ENCODE data around the gene ZFYVE27. TPM values are rescaled to one million over a fixed set of nuclear protein-coding genes. Genes with fewer than 3 reads are reported as not detected.
"Not testable (repeated sequence)": the region's sequence is repeated elsewhere in the genome, so short reads cannot be mapped to it uniquely, and the experiment has no call there.

ZFYVE27 gene
- total RNA-seq, result 10 to 100 TPM; 48.8 to 83.7 (median 55.0) TPM
- long read RNA-seq, donor 1, transcript ZFYVE27-203 (12 exons, 2,997 nt), result major isoform, 8 of 109 reads
- long read RNA-seq, donor 1, partial matches to known transcripts, result 5 of 109 reads
- long read RNA-seq, donor 1, other reads (novel, unspliced or antisense), result 92 of 109 reads
- long read RNA-seq, donor 2, transcript ZFYVE27-203 (12 exons, 2,997 nt), result major isoform, 8 of 52 reads
- long read RNA-seq, donor 2, partial matches to known transcripts, result 0 of 52 reads
- long read RNA-seq, donor 2, other reads (novel, unspliced or antisense), result 43 of 52 reads

GRCh38 chr10:97736902-97737769 is at the start of gene ZFYVE27:
TSS of gene ZFYVE27 (plus strand) at chr10:97737128. CDS start at chr10:97738478, 1,350 bp downstream.
- ATAC-seq (peak; percentile 95), DNase-seq (peak; percentile 98)
- H3K4me3 ChIP-seq, result peak within 1 kb of the TSS; percentile 99
- H3K36me3 ChIP-seq (ENCODE audit: low read depth), result no peaks in the 10 kb centered on the region
- H3K9me3 ChIP-seq, result no peaks in the 10 kb centered on the region
- intact Hi-C loops (cut with DNase I, micrococcal nuclease), result no loop called here
- no peak for TF ChIP-seq CTCF (IDR thresholded peaks at IDR 0.05)
- peaks cover 20% of the 10 kb centered on the region for H3K4me1 ChIP-seq (ENCODE audit: low read depth)

- DNase-seq, result no peak
- intact Hi-C loops (cut with DNase I, micrococcal nuclease), result no loop called here
- no peaks in the 10 kb centered on the region for H3K36me3 ChIP-seq (ENCODE audit: low read depth)
- no peak for TF ChIP-seq CTCF (IDR thresholded peaks at IDR 0.05)
- H3K4me3 ChIP-seq, result no peak overlapping the region
- peaks cover 27% of the 10 kb centered on the region for H3K4me1 ChIP-seq (ENCODE audit: low read depth)
- no peaks in the 10 kb centered on the region for H3K9me3 ChIP-seq
- ATAC-seq, result no peak
These were observed 48.8 kb upstream of the ZFYVE27 start for GRCh38 chr10:97687785-97688781.

GRCh38 chr10:97689559-97690020 is 47.3 kb upstream of the ZFYVE27 start:
- H3K4me1 ChIP-seq (ENCODE audit: low read depth), result peaks cover 15% of the 10 kb centered on the region
- no peak for DNase-seq
- ATAC-seq, result no peak
- intact Hi-C loops (cut with DNase I, micrococcal nuclease), result no loop called here
- TF ChIP-seq CTCF (IDR thresholded peaks at IDR 0.05), result no peak
- H3K4me3 ChIP-seq, result no peak overlapping the region
- no peaks in the 10 kb centered on the region for H3K9me3 ChIP-seq
- H3K36me3 ChIP-seq (ENCODE audit: low read depth), result no peaks in the 10 kb centered on the region

GRCh38 chr10:97690133-97690532 is 46.8 kb upstream of the ZFYVE27 start:
- TF ChIP-seq CTCF (IDR thresholded peaks at IDR 0.05), result no peak

GRCh38 chr10:97698072-97698655 is 38.8 kb upstream of the ZFYVE27 start:
- DNase-seq; H3K4me3 ChIP-seq; H3K36me3 ChIP-seq (ENCODE audit: low read depth); H3K4me1 ChIP-seq (ENCODE audit: low read depth); H3K9me3 ChIP-seq; intact Hi-C loops (cut with DNase I, micrococcal nuclease): not testable (repeated sequence)
- ATAC-seq, result peak; percentile 22

More at GRCh38 chr10:97690133-97690532, 46.8 kb upstream of the ZFYVE27 start:
- H3K4me1 ChIP-seq (ENCODE audit: low read depth), result peaks cover 15% of the 10 kb centered on the region
- H3K9me3 ChIP-seq, result no peaks in the 10 kb centered on the region
- H3K36me3 ChIP-seq (ENCODE audit: low read depth), result no peaks in the 10 kb centered on the region
- intact Hi-C loops (cut with DNase I, micrococcal nuclease), result no loop called here
- DNase-seq (no peak), ATAC-seq (no peak)
- no peak overlapping the region for H3K4me3 ChIP-seq
